ENCODE measurements around the gene USP20. TPM values are rescaled to one million over a fixed set of nuclear protein-coding genes. Genes with fewer than 3 reads are reported as not detected.

The USP20 gene
- total RNA-seq, 1 experiment from 2014 or later, result 16.8 TPM

GRCh38 chr9:129875181-129875611 lies 39.9 kb downstream of the USP20 start:
- ATAC-seq (peak; percentile 53; the same call in 1 of the 2 replicates), DNase-seq (ENCODE audit: low read depth, low spot score) (no peak)
- Histone ChIP-seq H3K27ac (ENCODE audit: low read depth, low read length) (no peak overlapping the region), H3K36me3 (ENCODE audit: control insufficient read depth in 1 of 2, insufficient read depth in 2 of 2, low read length in 2 of 2) (no peaks in the 10 kb centered on the region), H2AFZ (ENCODE audit: low read depth, low read length, poor library complexity, severe bottlenecking) (no peak overlapping the region), H3K4me3 (replicated peaks in 1 of 2; ENCODE audit: low read depth in 1 of 2, low read length in 2 of 2) (no peak overlapping the region), H3K79me2 (ENCODE audit: insufficient read depth, low read length) (no peaks in the 10 kb centered on the region), H3K9me3 (ENCODE audit: control insufficient read depth in 1 of 2, insufficient read depth in 1 of 2, low read depth in 1 of 2, low read length in 2 of 2) (no peaks in the 10 kb centered on the region), H4K20me1 (ENCODE audit: insufficient read depth) (no peaks in the 10 kb centered on the region), H3K4me1 (ENCODE audit: control insufficient read depth in 1 of 2, insufficient read depth in 2 of 2, low read length in 2 of 2) (no peaks in the 10 kb centered on the region), H3K9ac (ENCODE audit: low read length) (no peak overlapping the region), H3K4me2 (ENCODE audit: low read length) (no peak overlapping the region), H3K9me2 (ENCODE audit: insufficient read depth) (no peaks in the 10 kb centered on the region), H3K27me3 (ENCODE audit: insufficient read depth, low read length) (no peaks in the 10 kb centered on the region)
- ChIA-PET CTCF (no interaction called here), POLR2A (no interaction called here), RAD21 (ENCODE audit: low non-redundant PET in 1 of 2, low total read pairs in 2 of 2, uncharacterized antibody in 2 of 2, unreplicated experiment in 2 of 2) (no interaction called here)
- intact Hi-C loops (cut with micrococcal nuclease), result no loop called here
- no TSS peak for BruUV-seq (replicated peaks)
- TF ChIP-seq CTCF (IDR thresholded peaks at IDR 0.05 in 2 of 3, conservative IDR thresholded peaks at IDR 0.05 in 1 of 3; ENCODE audit: borderline replicate concordance in 1 of 3, insufficient read depth in 1 of 3, low read depth in 2 of 3, low read length in 2 of 3) (peak in 2 of 3 experiments; percentile 22 to 29; a peak in 3 of 6 replicates), FOSL1 (IDR thresholded peaks at IDR 0.05; ENCODE audit: low read depth) (no peak)

GRCh38 chr9:129875687-129876395 lies 40.6 kb downstream of the USP20 start:
- ChIA-PET CTCF (no interaction called here), RAD21 (ENCODE audit: low non-redundant PET in 1 of 2, low total read pairs in 2 of 2, uncharacterized antibody in 2 of 2, unreplicated experiment in 2 of 2) (no interaction called here), POLR2A (no interaction called here)
- Histone ChIP-seq H3K4me3 (replicated peaks in 1 of 2; ENCODE audit: low read depth in 1 of 2, low read length in 2 of 2) (no peak overlapping the region), H3K9ac (ENCODE audit: low read length) (no peak overlapping the region), H3K9me3 (ENCODE audit: control insufficient read depth in 1 of 2, insufficient read depth in 1 of 2, low read depth in 1 of 2, low read length in 2 of 2) (no peaks in the 10 kb centered on the region), H3K79me2 (ENCODE audit: insufficient read depth, low read length) (no peaks in the 10 kb centered on the region), H3K9me2 (ENCODE audit: insufficient read depth) (no peaks in the 10 kb centered on the region), H3K27me3 (ENCODE audit: insufficient read depth, low read length) (no peaks in the 10 kb centered on the region), H4K20me1 (ENCODE audit: insufficient read depth) (no peaks in the 10 kb centered on the region), H3K4me1 (ENCODE audit: control insufficient read depth in 1 of 2, insufficient read depth in 2 of 2, low read length in 2 of 2) (no peaks in the 10 kb centered on the region), H3K27ac (ENCODE audit: low read depth, low read length) (no peak overlapping the region), H3K4me2 (ENCODE audit: low read length) (no peak overlapping the region), H3K36me3 (ENCODE audit: control insufficient read depth in 1 of 2, insufficient read depth in 2 of 2, low read length in 2 of 2) (no peaks in the 10 kb centered on the region), H2AFZ (ENCODE audit: low read depth, low read length, poor library complexity, severe bottlenecking) (no peak overlapping the region)
- ATAC-seq (no peak), DNase-seq (ENCODE audit: low read depth, low spot score) (no peak)
- no peak for TF ChIP-seq TCF7L2 (IDR thresholded peaks at IDR 0.05; ENCODE audit: borderline replicate concordance, extremely low read depth, insufficient read depth, insufficient read length)
- TF ChIP-seq ZBTB33 (IDR thresholded peaks at IDR 0.05; ENCODE audit: extremely low read depth, insufficient replicate concordance, low read length), result no peak
- no peak for TF ChIP-seq ZNF274 (IDR thresholded peaks at IDR 0.05; ENCODE audit: low read depth, low read length)
- intact Hi-C loops (cut with micrococcal nuclease), result no loop called here
- BruUV-seq (replicated peaks), result no TSS peak

Measured in HCT116 (cell line).